Adrenal gland (tissue), 5 donors: ENCODE results near the gene ADK.

ENCODE experiments used
- CTCF ChIP-seq, 6 experiments: fragments of 450-650 bp in 4 of 6; fragments of 200-600 bp in 2 of 6; sonication (generic) in 1 of 6; IDR thresholded peaks; 1 replicate in 5 of 6; 2 replicates in 1 of 6; pipeline versions ENCODE4 v1.5.1 to v1.8.0; 2016 to 2021; ENCODE audit warnings: antibody characterized with exemption in 6 of 6, mild to moderate bottlenecking in 2 of 6, moderate library complexity in 1 of 6
- POLR2A ChIP-seq, 2 donors: fragments of 450-650 bp; IDR thresholded peaks; one replicate each; pipeline ENCODE4 v1.6.1; 2017; ENCODE audit warnings: antibody characterized with exemption in 2 of 2, mild to moderate bottlenecking in 2 of 2, moderate library complexity in 1 of 2
- donor health status: DM: no; HTN: no; CAD: no.

GRCh38 chr10:74344306-74344705, 193.3 kb downstream of the ADK start:
- TF ChIP-seq CTCF (IDR thresholded peaks at IDR 0.05) (no peak), POLR2A (IDR thresholded peaks at IDR 0.05) (no peak)
